Nephron progenitor cell (in vitro differentiated cells): ENCODE measurements around the gene RNH1.

Experiments
- DNase-seq: peaks from one replicate; pipeline ENCODE4 v3.0.0; 2021
- H3K27ac Mint-ChIP-seq: 2 replicates; pipeline ENCODE4 v1.8.0; 2021; ENCODE audit warnings: mild to moderate bottlenecking, moderate library complexity, mixed read lengths
- H3K27me3 Mint-ChIP-seq: 2 replicates; pipeline ENCODE4 v1.8.0; 2021; ENCODE audit warnings: mild to moderate bottlenecking, low read depth, mixed read lengths; ENCODE audit not compliant: poor library complexity
- H3K36me3 Mint-ChIP-seq: 2 replicates; pipeline ENCODE4 v1.8.0; 2021; ENCODE audit warnings: low read depth, mixed read lengths
- H3K4me1 Mint-ChIP-seq: 2 replicates; pipeline ENCODE4 v1.8.0; 2021; ENCODE audit warnings: mixed read lengths
- H3K4me3 Mint-ChIP-seq: 2 replicates; pipeline ENCODE4 v1.8.0; 2021; ENCODE audit warnings: mild to moderate bottlenecking, moderate library complexity, mixed read lengths
- H3K9me3 Mint-ChIP-seq: 2 replicates; pipeline ENCODE4 v1.8.0; 2021; ENCODE audit warnings: mild to moderate bottlenecking, moderate library complexity, mixed read lengths
- TF ChIP-seq, protein P1 (sequence below): fragments of 200-600 bp; sonication (generic); IDR thresholded peaks from 2 replicates; pipeline ENCODE4 v1.5.0; 2021; ENCODE audit warnings: antibody characterized with exemption

RNH1 gene

DNA sequence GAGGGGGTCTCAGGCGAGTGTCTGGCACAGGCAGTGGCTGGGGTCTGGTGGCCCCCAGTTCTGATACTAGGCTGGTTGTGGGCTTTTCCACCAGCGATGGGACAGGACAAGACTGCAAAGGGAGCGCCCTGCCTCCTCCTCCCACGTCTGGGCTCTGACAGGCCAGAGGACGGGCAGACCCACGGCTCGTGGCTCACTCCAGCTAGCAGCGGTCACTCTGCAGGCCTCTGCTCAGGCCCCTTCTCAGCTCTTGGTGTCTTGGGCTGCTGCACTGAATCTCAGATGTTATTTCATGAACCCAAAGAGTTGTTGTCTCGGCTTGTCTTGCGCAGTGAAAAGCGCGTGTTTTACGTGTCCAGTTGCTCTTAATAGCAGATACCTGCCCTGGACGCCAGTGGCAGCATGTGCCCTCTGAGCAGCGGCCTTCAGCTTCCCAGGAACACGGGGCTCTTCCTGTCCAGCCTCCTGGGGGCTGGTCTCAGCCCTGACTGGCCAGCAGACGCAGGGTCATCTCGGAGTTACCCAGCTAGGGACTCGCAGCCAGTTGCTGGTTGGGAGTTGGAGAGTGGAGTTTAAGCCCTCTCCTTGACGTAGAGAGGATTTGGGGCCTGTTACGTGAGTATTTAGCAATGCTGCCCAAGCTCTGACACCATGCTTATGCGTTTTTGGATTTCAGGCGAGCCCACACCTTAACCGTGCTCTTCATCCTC, 47.4 kb downstream of the RNH1 start:
- DNase-seq, result no peak
- H3K4me3 Mint-ChIP-seq, result no peak overlapping the region
- TF ChIP-seq, protein P1, sequence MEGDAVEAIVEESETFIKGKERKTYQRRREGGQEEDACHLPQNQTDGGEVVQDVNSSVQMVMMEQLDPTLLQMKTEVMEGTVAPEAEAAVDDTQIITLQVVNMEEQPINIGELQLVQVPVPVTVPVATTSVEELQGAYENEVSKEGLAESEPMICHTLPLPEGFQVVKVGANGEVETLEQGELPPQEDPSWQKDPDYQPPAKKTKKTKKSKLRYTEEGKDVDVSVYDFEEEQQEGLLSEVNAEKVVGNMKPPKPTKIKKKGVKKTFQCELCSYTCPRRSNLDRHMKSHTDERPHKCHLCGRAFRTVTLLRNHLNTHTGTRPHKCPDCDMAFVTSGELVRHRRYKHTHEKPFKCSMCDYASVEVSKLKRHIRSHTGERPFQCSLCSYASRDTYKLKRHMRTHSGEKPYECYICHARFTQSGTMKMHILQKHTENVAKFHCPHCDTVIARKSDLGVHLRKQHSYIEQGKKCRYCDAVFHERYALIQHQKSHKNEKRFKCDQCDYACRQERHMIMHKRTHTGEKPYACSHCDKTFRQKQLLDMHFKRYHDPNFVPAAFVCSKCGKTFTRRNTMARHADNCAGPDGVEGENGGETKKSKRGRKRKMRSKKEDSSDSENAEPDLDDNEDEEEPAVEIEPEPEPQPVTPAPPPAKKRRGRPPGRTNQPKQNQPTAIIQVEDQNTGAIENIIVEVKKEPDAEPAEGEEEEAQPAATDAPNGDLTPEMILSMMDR, result no peak
- H3K36me3 Mint-ChIP-seq, result peaks cover 29% of the 10 kb centered on the region
- peaks cover 31% of the 10 kb centered on the region for H3K4me1 Mint-ChIP-seq
- H3K9me3 Mint-ChIP-seq, result no peaks in the 10 kb centered on the region
- no peaks in the 10 kb centered on the region for H3K27me3 Mint-ChIP-seq
- no peak overlapping the region for H3K27ac Mint-ChIP-seq

DNA sequence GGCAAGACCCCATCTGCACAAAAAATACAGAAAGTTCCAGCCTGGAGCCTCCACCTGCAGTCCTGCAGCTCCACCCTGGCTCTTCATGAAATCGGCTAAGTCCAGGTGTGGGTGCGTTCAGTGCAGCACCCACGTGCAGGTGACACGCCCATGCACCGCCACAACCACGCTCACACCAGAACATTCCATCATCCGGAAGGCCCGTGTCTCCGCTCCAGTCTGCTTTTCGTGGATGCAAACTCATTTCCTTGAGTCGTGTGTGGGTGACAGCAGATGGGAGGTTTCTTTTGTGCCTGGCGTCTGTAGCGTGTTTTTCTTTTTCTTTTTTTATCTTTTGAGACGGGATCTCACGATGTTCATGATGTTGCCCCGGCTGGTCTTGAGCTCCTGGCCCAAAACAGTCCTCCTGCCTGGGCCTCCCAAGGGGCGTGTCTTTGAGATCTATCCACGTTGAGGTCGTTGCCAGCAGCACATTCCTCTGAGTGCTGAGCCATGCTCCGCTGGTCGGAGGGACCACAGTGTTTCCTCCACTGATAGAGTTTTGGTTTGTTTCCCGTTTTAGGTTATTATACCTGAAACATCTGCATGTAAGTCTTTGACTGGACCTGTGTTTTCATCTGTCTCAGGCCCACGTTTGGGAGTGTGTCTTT, 49.8 kb downstream of the RNH1 start:
- Mint-ChIP-seq H3K9me3 (no peaks in the 10 kb centered on the region), H3K4me3 (no peak overlapping the region), H3K4me1 (peaks cover 48% of the 10 kb centered on the region), H3K27me3 (no peaks in the 10 kb centered on the region), H3K36me3 (peaks cover 44% of the 10 kb centered on the region), H3K27ac (peak overlapping the region; percentile 68)
- TF ChIP-seq, protein P1, result no peak
- no peak for DNase-seq

DNA sequence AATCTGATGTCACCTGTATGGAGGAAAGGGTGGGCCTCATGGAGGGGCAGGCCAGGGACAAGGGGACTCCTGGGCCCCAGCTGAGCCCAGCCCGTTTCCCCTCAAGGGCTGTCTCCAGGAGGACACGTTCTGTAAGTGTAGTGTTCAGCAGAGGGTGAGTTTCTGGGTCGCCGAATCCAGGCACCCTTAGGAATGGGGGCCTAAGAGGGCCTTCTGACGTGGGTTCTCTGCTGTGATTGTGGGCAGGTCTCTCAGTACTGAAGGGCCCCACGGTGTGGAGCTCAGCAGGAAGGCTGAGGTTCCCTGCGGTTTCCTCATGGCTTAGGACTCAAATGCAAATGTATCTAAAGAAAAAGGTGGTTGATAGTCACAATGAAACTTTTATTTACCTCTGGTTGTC, 50.5 kb downstream of the RNH1 start:
- Mint-ChIP-seq H3K27ac (peak overlapping the region; percentile 88), H3K9me3 (no peaks in the 10 kb centered on the region), H3K4me3 (no peak overlapping the region), H3K36me3 (peaks cover 44% of the 10 kb centered on the region), H3K27me3 (no peaks in the 10 kb centered on the region), H3K4me1 (peaks cover 55% of the 10 kb centered on the region)
- no peak for DNase-seq
- TF ChIP-seq, protein P1, result no peak

DNA sequence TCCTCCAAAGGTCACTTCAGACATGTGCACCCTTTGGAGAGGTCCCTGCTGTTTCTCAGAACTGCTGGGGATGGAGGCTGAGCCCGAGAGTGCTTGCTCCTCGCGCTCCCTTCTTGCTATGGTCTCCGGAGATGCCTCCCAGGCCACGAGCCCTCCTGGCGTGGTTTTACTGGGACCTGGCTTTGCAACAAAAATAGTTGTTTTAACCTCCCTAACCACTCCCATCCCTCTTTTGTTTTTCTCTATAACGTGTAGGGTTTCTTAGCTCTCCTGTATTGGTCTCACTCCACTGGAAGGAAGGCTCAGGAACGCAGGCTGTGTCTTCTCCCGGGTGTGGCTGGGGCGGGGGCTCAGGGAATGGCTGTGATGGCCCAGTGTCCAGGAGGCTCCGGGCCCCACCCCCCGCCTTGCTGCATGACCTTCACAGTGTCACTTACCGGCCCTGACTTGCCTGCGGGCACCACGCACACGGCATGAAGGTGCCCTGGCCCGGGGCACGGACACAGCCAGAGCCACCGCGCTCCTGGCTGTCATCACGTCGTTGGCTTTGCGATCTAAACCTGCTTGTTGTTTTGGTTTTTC, 51.4 kb downstream of the RNH1 start:
- peaks cover 44% of the 10 kb centered on the region for H3K36me3 Mint-ChIP-seq
- no peak for DNase-seq
- peak overlapping the region; percentile 84 for H3K27ac Mint-ChIP-seq
- H3K4me1 Mint-ChIP-seq, result peaks cover 64% of the 10 kb centered on the region
- TF ChIP-seq, protein P1, result no peak
- H3K27me3 Mint-ChIP-seq, result no peaks in the 10 kb centered on the region
- H3K9me3 Mint-ChIP-seq, result no peaks in the 10 kb centered on the region
- H3K4me3 Mint-ChIP-seq, result no peak overlapping the region

DNA sequence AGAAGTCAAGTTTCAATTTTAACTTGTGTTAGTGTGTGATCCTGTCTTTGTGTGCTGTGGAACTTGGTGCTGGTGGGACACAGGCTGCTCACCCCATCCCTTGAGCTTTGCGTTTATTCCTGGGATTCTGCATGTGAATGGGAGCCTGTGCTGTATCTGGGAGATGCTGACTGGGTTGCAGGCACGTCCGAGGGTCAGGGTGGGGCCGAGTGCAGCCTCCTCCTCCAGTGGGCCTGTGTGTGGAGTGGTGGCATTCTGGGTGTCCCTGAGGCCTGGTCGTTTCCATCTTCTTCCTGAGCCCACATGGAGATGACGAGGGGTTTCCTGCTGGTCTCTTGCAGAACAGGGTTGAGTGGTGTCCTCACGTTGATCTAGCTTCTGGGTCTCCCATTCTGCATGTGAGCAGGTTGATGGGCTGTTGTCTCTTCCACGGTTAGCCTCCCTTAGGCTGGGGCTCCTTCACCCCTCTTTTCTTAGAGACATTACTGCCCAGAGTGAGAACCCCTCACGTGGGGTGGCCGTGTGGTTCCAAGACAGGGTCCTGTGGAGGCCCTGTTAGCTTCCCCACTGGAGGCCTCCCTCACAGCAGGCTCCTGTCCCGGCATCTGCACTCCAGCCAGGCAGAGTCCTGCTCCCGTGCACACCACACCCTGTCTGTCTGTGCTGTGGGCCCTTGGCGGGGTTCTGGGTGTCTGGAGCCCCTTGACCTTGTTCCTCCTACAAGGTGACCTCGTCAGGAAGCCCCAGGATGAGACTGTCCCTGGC, 52.1 kb downstream of the RNH1 start:
- Mint-ChIP-seq H3K4me3 (no peak overlapping the region), H3K9me3 (no peaks in the 10 kb centered on the region), H3K27ac (peak overlapping the region; percentile 84), H3K4me1 (peaks cover 64% of the 10 kb centered on the region), H3K27me3 (no peaks in the 10 kb centered on the region), H3K36me3 (peaks cover 44% of the 10 kb centered on the region)
- TF ChIP-seq, protein P1, result no peak
- no peak for DNase-seq
